DMS153 treated with DMSO at 0.1 percent for 48 hours (cell line): ENCODE data around the gene RNLS.

ENCODE experiments used
- DNase-seq: peaks from one replicate; lab custom pipeline; 2025; ENCODE audit not compliant: unreplicated experiment; lab: John Stamatoyannopoulos, UW

The RNLS gene

DNA sequence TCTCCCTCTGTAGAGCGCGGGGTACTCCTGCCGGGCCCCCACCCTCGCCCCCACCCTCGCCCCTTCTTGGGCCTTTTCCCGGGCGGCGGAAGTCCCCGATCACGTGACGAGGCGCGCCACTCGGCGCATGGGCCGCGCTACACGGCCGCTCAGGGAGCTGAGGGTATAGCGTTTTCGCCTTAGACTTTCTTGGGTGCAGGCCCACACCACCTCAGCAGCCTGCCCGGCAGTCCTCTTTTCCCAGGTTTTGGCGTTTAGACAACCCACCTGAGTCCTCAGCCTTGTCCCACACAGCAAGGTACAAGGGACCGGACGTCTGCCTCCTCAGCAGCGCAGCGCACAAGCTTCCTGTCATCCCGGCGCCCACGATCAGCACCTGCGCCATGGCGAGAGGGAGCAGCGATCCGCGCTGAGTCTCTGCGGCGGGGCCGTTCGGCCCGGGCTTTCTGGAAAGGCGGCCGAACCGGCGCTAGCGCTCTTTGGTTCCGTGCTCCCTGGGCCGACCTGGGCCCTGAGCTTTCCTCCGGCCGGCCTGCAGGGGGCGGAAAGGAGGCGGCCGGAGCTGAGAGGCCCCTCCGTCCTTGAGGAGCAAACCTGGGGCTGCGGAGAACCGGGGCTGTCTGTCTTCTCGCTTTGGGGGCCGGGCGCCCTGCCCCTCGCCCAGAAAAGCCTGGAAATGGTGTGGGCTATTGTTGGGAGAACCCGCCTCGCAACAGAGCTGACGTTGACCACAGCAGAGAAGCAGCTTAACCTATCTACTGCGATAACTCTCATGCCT lies at the start of gene RNLS:
RNLS (minus strand) TSS at position 513 of the 778 bp plus-strand sequence.
- DNase-seq = peak; percentile 74

DNA sequence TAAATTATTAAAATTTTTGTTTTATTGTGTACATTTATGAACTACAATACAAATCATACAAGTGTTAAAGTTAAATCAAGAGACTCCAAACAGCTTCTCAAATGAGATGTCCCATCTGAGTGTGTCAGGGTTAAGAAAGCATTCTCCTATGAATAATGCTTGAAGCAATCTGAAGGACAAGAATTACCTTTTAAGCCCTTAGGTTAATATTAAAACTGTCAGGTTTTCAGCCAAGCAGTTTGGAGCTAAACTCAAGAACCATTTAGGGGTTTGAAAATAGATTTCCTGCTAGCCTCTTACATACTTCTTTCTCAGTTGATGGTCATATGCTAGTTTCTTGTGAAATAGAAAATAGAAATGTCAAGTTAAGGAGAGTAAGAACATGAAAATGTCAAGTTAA lies 41.7 kb upstream of the RNLS start:
- DNase-seq = no peak

DNA sequence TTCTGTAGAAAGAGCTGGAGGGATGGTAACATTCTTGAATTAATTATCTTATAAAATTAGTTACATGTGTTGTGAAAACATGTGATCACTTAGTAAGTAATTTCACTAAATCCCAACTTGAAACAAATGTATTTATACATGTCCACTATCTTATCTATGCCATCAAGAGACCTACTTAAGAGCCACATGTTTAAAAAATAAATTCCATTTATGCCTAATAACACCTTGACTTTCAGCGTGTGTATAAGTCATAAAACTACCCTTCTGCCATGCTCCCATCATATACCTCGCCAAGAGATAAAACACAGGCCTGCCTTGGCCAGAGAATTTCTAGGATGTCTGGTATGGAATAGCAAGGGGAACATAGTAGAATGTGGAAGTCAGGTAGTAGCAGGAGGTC lies 40.7 kb upstream of the RNLS start:
- no peak for DNase-seq

DNA sequence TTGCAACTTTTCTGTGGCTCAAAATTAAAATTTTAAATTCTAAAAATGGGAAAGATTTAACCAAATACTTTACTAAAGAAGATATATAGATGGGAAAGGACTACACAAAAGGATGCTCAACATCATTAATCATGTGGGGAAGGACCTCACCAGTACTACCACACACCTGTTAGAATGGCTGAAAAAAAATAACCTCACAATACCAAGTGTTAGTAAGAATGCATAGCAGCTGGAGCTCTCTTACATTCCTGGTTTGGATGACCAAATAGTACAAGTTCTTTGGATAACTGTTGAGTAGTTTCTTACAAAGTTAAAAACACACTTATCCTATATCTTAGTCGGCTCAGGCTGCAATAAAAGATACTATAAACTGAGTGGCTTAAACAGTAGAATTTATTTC lies 37.3 kb upstream of the RNLS start:
- no peak for DNase-seq

DNA sequence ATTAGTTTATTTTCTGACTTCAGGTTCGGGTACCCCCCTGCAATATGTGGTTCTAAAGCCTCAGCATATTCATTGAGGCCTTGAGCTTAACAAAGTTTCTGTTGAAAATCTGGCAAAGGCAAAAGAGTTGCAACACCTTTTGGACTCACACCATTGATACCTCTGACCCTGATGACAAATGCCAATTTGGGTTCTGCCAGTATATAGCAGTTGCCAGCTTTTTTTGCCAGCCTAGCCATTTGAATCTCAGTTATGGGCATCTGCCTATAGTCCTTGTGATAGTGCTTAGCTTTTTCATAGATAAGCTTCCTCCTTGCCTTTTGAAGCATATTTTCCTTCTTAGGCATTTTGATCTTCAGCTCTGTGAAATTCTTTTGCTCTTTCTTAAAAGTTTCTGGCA lies 35.4 kb upstream of the RNLS start:
- no peak for DNase-seq

DNA sequence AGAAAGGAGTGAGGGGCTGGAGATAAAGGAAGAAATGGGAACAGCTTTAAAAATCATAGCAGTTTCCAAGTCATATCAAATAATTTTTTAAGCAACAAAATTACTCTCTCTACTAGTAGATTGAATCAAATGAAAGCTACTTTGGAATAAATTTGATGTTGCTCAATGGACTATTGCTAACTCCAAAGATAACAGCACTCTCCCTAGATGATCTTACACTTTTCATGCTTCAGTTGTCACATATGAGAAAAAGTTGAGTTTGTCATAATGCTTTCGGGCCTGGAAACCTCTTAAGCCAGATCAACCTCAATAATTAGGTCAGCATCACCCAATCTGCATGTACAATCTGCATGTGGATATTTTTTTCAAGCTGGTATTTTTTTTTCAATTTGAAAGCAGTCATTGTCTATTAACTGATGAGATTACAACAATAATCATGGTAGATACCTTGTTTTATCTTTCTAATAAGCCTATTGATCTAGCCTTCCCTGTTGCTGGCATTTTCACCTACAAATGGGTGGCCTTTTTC lies 34.7 kb upstream of the RNLS start:
- DNase-seq = no peak

DNA sequence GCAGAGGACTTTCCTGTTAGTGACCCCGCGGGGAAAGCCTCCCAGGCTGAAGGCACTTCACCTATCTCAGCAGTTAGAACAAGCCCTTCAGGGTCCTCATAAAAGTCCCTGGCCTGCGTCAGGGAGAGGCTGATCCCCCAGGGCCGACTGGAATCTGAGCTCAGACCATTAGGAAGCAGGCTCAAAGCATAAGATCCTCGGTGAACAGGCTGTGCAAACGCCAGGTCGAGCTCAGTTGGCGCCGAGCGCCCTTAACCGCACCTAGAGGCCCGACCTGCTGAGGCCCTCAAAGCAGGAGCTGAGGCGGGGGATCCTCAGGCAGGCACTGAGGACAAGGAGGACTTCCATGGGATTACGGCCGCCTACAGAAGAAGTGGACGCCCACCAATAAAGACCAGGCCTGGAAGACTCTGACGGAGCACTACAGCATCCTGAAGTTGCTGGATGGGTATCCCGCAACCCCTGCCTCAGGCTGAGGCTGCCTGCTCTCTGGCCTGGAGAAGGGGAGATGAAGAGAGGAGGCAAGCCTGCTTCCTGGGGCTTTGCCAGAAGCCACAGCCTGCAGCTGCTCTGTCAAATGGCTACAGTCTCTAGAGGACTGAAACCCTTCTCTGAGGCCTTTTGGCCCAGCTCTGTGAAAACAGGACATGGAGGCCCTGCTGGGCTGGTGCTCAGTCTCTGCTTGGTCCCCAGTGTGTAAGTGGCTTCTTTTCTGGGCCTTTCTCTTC lies 33.3 kb upstream of the RNLS start:
- no peak for DNase-seq

DNA sequence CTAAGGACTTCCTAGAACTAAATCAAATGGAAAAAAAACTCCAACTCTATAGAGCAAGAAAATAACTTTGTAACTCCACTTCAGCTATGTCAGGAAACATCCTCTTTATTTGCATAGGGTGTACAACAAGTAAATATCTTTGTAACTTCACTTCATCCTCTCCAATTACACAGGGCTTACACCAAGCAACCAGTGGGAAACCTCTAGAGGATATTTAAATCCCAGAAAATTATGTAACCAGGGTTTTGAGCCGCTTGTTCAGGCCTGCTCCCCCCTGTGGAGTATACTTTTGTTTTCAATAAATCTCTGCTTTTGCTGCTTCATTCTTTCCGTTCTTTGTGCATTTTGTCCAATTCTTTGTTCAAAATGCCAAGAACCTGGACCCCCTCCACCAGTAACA lies 25.7 kb upstream of the RNLS start:
- DNase-seq = no peak

DNA sequence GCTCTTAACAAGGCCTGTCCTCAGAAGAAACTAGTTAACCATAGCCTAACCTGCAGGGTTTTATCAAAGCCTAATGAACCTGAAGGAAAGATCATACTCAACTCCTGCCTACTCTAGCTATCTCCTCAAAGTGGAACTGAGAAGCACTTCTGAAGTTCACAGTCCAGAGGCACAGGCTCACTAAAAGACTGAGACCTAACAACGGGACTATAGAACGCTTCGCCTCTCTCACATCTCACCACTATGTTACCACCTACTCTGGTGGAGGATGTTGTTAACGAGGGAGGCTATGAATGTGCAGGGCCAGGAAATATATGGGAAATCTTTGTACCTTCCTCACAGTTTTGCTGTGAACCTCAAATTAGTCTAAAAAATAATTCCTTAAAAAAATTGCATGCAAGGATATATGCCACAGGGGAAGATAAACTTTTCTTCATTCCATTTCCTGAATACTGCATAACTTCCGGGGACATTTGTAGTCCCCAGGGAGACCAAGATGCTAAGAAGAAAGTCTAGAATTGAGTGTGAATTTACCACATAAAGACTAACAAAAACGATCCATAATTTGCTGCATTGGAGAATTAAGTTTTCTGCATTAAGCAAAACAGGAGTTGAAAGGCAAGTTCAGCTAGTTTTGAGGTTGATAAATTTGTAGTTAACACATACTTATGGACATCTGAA lies 25.1 kb upstream of the RNLS start:
- no peak for DNase-seq

DNA sequence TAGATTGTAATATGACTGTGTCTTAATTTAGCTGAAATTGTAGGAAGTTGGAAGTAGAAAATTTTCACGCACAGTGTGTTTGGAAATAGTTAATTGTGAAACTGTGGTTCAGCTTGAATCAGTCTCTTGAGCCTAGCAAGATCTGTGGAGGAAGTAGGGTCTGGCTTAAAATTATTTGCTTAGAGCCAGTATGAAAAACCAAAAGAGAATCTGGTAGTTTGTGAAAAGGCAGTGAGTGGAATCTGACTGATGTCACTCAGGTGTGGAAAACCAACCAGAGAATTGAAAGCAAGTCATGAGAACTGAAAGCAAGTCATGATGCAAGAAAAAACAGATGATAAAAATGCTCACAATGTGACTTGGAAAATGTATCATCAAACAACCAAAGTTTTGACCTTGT lies 14.9 kb upstream of the RNLS start:
- no peak for DNase-seq

DNA sequence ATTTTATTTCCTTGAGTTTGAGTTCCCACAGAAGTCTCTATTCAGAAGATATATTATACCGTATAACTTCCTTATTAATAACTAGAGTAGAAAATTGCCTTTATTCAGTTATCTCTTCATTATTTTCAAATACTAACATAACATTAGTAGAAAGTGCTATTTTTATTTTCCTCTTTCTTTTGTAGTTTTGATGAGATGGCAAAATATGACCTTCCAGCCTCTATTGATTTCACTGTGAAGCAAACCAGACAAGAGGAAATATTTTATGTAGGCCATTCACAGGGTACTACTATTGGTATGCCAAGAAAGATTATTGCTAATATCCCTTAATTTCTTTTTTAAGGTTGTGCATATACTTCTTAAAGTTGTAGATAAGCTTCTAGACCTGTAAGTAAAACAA lies 11.4 kb upstream of the RNLS start:
- no peak for DNase-seq

DNA sequence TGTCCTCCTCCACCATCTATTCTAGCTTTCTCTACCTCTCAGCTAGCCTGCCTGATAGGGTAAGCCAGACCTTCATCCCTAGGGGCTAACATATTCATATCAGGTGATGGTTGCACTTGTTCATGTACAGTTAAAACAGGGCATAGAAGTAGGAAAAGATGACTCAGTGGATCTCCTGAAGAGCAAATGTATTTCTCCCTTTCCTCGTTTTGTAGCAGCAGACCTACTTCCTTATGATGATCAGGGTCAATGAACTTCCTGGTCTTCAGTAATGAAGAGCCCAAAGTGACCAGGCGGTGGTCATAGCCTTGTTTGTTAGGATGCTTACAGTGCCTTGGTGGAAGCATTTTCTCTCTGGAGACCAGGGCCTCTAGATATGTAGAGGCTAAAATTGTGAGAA lies 9.8 kb upstream of the RNLS start:
- no peak for DNase-seq

DNA sequence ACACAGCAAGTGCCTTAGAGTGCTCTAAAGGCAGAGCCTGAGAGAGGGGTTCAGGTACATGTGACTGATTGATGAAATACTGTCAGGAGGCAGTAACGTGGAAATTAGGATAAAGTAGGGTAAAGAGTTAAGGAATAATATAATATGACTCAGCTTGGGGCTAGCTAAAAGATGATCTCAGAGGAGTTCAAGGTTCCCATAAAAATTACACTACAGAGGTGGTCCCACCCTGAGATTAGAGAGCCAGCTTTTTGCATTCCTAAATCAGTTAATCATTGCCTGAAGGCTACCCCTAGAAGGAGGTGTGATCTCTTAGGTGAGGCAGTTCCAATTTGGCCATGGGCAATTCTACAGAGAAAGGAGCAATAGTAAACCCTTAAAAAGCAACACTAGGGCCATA lies 9.3 kb upstream of the RNLS start:
- DNase-seq = no peak

DNA sequence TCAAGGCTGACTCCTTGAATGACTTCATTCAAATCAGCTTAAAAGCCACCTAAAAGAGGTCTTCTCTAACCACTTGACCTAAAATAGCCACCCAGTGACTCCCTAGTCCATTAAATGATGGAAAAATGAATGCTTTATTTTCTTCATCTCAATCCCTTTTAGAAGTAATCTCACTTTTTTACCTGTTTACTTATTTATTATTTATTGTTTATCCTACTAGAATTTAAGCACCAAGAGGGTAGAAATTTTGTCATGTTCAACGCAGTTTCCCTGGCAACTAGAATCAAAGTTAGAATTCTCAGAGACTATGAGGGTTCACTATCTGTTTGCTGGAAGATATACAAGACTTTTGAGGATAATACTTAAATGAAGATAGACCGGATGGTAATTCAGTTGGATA lies 3.3 kb upstream of the RNLS start, which contains the start of gene LIPJ:
LIPJ (plus strand) TSS at position 301 of the 400 bp plus-strand sequence. CDS start 3,926 bp downstream, outside the sequence.
- DNase-seq = no peak

DNA sequence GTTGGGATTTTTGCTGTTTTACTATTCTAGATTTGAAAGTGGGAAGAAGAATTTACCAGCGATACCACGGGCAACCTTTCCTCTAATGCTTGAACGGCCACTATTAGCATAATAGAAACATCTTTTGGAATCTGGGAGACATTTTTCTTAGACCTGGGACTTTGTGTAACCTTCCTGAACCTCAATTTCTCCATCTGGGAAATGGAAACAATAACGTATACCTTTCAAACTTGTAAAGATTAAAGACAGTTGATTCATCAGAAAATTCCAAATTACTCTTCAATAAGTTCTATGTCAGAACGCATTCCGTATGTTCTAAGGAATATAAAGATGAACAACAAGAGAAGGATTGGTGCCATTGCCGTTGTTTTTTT lies 453 bp upstream of the RNLS start:
- no peak for DNase-seq

DNA sequence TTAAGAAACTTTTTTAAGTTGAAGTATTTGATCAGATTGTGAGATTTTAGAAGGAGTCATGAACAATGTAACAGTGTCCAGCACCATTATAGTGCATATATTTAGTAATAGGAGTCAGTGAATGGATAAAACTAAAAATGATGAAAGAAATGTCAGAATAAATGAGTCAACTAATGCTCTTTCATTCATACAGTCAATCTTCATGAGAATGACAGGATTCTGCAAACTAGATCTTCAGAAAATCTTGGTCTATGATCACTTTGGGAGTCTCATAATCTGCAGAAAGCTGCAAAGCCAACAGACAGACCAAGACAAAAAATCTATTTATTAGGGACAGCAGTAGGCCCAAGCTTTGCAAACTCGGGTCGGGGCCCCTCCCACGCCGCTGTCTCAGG lies 710 bp downstream of the RNLS start:
- DNase-seq = no peak

DNA sequence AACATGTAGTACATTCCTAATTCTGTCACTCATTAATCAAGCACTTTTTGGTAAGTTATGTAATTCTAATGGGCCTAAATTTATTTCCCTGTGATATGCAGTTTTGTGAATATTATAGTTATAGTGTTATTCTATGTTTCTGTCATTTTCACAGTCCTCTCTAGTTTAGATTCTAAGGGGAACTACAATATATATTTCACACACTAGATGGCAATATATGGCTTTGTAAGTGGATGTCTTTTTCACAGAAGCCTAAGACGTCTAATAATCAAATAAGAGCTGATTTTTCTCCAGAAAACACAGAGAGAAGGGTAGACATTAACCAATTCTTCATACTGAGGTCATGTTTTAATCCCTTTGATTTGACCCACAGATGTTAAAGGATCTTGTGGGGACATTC lies 18.0 kb downstream of the RNLS start:
- DNase-seq = peak; percentile 32

DNA sequence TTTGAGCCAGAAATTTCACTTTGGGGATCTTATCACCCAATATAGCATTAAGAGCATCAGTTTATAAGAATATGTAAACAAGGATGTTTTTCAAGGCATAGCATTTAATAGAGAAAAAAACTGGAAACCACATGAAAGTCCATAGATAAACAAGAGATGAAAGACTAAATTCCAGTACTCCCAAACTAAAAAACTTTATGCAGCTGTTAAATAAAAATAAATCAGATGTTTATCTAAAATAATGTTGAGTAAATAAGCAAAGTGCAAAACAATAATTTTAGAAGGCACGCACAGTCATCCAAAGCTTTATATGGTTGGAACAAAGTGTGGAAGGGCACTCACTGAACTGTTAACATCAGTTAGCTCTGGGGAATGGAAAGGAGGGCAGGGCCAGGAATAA lies 21.0 kb downstream of the RNLS start:
- no peak for DNase-seq

DNA sequence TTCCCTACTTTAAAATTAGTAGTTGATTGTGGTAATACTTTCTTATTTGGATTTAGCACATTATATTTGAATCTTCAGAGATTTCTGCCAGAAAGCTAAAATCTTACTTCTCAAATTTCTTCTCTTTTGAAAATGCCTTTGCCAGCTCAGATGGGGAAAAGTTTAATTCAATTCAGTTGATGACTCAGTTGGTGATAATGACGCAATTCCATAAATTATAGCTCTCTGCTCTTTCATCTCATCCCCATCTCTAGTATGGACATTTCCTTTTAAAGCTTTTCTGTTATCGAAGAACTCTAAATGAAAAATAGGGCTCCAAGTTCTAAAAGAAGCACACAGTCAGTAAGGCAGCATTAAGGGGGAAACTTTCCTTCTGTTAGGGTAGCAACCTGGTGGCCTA lies 25.5 kb downstream of the RNLS start:
- no peak for DNase-seq

DNA sequence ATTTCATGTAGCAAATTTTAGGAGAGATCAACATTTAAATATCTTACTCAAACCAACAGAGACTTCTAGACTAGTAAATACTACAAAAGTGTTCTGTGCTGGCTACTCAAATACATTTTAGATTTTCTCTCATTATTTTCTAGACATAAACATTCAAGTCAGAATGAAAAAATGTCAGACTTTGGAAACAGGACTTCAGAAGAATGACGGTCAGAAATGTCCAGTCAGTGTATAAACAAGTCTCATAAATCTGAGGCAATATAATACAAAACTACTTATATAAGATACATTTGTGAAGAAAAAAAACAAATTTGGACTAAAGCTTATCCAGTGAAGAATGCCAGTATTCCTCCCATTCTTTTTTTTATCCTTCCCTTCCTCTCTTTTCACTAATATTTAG lies 25.9 kb downstream of the RNLS start:
- DNase-seq = no peak

DNA sequence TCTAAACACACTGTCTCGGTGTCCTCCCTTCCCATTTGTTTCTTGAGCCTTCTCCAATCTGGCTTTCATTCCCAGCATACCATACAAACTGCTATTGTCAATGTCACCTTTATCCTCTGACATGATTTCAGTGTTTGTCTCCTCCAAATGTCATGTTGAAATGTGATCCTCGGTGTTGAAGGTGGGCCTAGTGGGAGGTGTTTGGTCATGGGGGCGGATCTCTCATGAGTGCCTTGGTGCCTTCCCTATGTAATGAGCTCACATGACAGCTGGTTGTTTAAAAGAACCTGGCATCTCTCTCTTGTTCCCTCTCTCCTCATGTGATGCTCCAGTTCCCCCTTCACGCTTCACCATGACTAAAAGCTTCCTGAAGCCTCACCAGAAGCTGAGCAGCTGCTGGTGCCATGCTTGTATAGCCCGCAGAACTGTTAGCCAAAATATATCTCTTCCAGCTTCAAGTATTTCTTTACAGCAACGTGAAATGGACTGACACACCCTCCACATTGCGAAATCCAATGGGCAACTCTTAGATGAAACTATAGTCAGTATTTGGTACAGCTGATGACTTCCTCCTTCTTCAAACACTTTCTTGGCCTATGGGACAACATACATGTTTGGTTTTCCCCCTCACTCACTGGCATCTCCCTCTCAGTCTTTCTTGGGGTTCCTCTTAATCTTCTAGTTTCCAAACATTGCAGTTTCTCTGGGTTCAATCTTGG lies 27.8 kb downstream of the RNLS start:
- no peak for DNase-seq
